K562 (cell line): ENCODE data around the gene FSTL4.

ENCODE experiments used
- CHD4 ChIP-seq: fragments of 200-600 bp; sonication (generic); IDR thresholded peaks from 3 replicates; pipeline ENCODE4 v1.6.1; 2012; ENCODE audit warnings: low read depth, mild to moderate bottlenecking, mixed read lengths, low read length, inconsistent platforms; ENCODE audit not compliant: insufficient read depth, insufficient replicate concordance, poor library complexity, severe bottlenecking
- CSDE1 ChIP-seq, 2 experiments: fragments of 450-650 bp; IDR thresholded peaks; 2 replicates each; pipeline ENCODE4 v1.6.1; 2016; ENCODE audit warnings: mild to moderate bottlenecking in 1 of 2
- KAT8 ChIP-seq: fragments of 450-650 bp; IDR thresholded peaks from 2 replicates; pipeline ENCODE4 v1.6.1; 2016; ENCODE audit warnings: low read depth, mild to moderate bottlenecking
- KDM1A ChIP-seq, 2 experiments: fragments of 450-650 bp; IDR thresholded peaks; 2 replicates each; pipeline ENCODE4 v1.6.1; 2016; ENCODE audit warnings: mild to moderate bottlenecking in 2 of 2
- ZNF431 ChIP-seq: sonication (generic); formaldehyde crosslinking; IDR thresholded peaks from 2 replicates; pipeline ENCODE4 v1.8.0; 2022; ENCODE audit warnings: mild to moderate bottlenecking, missing genetic modification reagents
- TF ChIP-seq, protein P1 (sequence below), 3 experiments: IDR thresholded peaks in 2 of 3; conservative IDR thresholded peaks in 1 of 3; 2 replicates each; pipeline ENCODE4 v1.5.1; 2011 to 2012; ENCODE audit warnings: low read length in 3 of 3, mild to moderate bottlenecking in 3 of 3, control low read depth in 2 of 3, improper control_type of control experiment in 1 of 3, inconsistent platforms in 1 of 3, low read depth in 1 of 3, mixed read lengths in 1 of 3, moderate library complexity in 1 of 3; ENCODE audit not compliant: insufficient read depth in 2 of 3
- TF ChIP-seq, protein P2 (sequence below): sonication (generic); formaldehyde crosslinking; IDR thresholded peaks from 2 replicates; pipeline ENCODE4 v1.8.0; 2022; ENCODE audit warnings: missing genetic modification reagents, mild to moderate bottlenecking, borderline replicate concordance
- TF ChIP-seq, protein P3 (sequence below): sonication (generic); formaldehyde crosslinking; IDR thresholded peaks from 2 replicates; pipeline ENCODE4 v1.8.0; 2022; ENCODE audit warnings: mild to moderate bottlenecking, low read depth, missing genetic modification reagents
- TF ChIP-seq, protein P4 (sequence below): fragments of 450-650 bp; formaldehyde crosslinking; IDR thresholded peaks from 2 replicates; pipeline ENCODE4 v1.4.0; 2022; ENCODE audit warnings: missing genetic modification characterization

DNA sequence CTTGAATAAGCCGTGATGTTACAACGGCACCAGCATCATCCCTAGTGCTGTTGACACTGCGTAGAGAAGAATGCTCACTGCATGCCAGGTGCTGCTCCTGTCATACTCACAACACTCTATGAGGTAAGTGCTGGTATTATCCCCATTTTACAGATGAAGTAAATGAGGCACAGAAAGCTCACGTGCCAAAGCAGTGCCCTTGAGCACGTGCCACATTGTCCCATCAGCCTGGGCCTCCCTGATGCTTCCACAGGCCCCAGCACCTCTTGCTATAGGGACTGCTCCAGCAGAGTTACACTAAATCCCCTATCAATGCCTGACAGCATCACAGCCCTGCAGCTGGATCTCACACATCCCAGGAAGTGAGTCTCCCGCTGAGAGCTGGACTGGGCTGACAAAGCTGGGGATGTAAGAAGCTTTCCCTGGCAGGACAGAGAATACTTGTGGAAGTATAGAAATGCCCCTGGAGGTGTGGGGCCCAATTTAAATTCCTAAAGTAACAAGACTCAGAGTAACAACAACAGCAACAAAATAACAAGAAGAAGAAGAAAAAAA is 216.1 kb downstream of the FSTL4 start:
- TF ChIP-seq KDM1A (IDR thresholded peaks at IDR 0.05): no peak
- TF ChIP-seq, protein P1, sequence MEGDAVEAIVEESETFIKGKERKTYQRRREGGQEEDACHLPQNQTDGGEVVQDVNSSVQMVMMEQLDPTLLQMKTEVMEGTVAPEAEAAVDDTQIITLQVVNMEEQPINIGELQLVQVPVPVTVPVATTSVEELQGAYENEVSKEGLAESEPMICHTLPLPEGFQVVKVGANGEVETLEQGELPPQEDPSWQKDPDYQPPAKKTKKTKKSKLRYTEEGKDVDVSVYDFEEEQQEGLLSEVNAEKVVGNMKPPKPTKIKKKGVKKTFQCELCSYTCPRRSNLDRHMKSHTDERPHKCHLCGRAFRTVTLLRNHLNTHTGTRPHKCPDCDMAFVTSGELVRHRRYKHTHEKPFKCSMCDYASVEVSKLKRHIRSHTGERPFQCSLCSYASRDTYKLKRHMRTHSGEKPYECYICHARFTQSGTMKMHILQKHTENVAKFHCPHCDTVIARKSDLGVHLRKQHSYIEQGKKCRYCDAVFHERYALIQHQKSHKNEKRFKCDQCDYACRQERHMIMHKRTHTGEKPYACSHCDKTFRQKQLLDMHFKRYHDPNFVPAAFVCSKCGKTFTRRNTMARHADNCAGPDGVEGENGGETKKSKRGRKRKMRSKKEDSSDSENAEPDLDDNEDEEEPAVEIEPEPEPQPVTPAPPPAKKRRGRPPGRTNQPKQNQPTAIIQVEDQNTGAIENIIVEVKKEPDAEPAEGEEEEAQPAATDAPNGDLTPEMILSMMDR (IDR thresholded peaks at IDR 0.05 in 2 of 3, conservative IDR thresholded peaks at IDR 0.05 in 1 of 3; ENCODE audit: insufficient read depth in 2 of 3, low read depth in 1 of 3, low read length in 3 of 3): no peak
- no peak for TF ChIP-seq CHD4
- TF ChIP-seq, protein P2, sequence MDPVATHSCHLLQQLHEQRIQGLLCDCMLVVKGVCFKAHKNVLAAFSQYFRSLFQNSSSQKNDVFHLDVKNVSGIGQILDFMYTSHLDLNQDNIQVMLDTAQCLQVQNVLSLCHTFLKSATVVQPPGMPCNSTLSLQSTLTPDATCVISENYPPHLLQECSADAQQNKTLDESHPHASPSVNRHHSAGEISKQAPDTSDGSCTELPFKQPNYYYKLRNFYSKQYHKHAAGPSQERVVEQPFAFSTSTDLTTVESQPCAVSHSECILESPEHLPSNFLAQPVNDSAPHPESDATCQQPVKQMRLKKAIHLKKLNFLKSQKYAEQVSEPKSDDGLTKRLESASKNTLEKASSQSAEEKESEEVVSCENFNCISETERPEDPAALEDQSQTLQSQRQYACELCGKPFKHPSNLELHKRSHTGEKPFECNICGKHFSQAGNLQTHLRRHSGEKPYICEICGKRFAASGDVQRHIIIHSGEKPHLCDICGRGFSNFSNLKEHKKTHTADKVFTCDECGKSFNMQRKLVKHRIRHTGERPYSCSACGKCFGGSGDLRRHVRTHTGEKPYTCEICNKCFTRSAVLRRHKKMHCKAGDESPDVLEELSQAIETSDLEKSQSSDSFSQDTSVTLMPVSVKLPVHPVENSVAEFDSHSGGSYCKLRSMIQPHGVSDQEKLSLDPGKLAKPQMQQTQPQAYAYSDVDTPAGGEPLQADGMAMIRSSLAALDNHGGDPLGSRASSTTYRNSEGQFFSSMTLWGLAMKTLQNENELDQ (CRISPR knock-in tag): no peak
- TF ChIP-seq, protein P3, sequence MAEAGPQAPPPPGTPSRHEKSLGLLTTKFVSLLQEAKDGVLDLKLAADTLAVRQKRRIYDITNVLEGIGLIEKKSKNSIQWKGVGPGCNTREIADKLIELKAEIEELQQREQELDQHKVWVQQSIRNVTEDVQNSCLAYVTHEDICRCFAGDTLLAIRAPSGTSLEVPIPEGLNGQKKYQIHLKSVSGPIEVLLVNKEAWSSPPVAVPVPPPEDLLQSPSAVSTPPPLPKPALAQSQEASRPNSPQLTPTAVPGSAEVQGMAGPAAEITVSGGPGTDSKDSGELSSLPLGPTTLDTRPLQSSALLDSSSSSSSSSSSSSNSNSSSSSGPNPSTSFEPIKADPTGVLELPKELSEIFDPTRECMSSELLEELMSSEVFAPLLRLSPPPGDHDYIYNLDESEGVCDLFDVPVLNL (CRISPR knock-in tag): no peak
- no peak for TF ChIP-seq KAT8
- no peak for TF ChIP-seq CSDE1 (IDR thresholded peaks at IDR 0.05)
- no peak for TF ChIP-seq ZNF431 (CRISPR knock-in tag)
- TF ChIP-seq, protein P4, sequence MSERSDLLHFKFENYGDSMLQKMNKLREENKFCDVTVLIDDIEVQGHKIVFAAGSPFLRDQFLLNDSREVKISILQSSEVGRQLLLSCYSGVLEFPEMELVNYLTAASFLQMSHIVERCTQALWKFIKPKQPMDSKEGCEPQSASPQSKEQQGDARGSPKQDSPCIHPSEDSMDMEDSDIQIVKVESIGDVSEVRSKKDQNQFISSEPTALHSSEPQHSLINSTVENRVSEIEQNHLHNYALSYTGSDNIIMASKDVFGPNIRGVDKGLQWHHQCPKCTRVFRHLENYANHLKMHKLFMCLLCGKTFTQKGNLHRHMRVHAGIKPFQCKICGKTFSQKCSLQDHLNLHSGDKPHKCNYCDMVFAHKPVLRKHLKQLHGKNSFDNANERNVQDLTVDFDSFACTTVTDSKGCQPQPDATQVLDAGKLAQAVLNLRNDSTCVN (CRISPR knock-in tag): no peak
